Natural killer cell (primary cell): ENCODE measurements around the gene PTBP3. TPM values are rescaled to one million over a fixed set of nuclear protein-coding genes. Genes with fewer than 3 reads are reported as not detected.
"Not testable (repeated sequence)": the region's sequence is repeated elsewhere in the genome, so short reads cannot be mapped to it uniquely, and the experiment has no call there.

Experiments used
- ATAC-seq, 3 donors: fragments of 150-1000 bp in 2 of 3; fragments of 200-7000 bp in 1 of 3; cut with Tn5 transposase; 1 replicate in 1 of 3; 2 replicates in 2 of 3; pipeline ENCODE4 v1.10.0; 2021; ENCODE audit warnings: mild to moderate bottlenecking in 2 of 3, moderate library complexity in 2 of 3
- DNase-seq, 2 donors: peaks; one replicate each; pipeline versions ENCODE4 v3.0.0 to v3.0.0-alpha.2; 2013 to 2021; ENCODE audit warnings: mixed read lengths in 1 of 2
- H3K27ac ChIP-seq: one replicate; pipeline ENCODE4 v1.5.1; 2013; ENCODE audit warnings: mild to moderate bottlenecking, low read length
- H3K27me3 ChIP-seq: one replicate; pipeline ENCODE4 v1.6.1; 2013; ENCODE audit warnings: low read length; ENCODE audit not compliant: control insufficient read depth, insufficient read depth
- H3K36me3 ChIP-seq: one replicate; pipeline ENCODE4 v1.6.1; 2013; ENCODE audit warnings: low read length; ENCODE audit not compliant: control insufficient read depth, insufficient read depth
- H3K4me1 ChIP-seq: one replicate; pipeline ENCODE4 v1.6.1; 2013; ENCODE audit warnings: low read length; ENCODE audit not compliant: control insufficient read depth, insufficient read depth
- H3K4me3 ChIP-seq: one replicate; pipeline ENCODE4 v1.5.1; 2013; ENCODE audit warnings: low read length
- H3K9me3 ChIP-seq: one replicate; pipeline ENCODE4 v1.6.1; 2013; ENCODE audit warnings: low read length; ENCODE audit not compliant: control insufficient read depth, insufficient read depth
- H3K27ac Mint-ChIP-seq, 2 donors: one replicate each; pipeline ENCODE4 v1.8.0; 2022; ENCODE audit warnings: mild to moderate bottlenecking in 2 of 2, mixed read lengths in 2 of 2, moderate library complexity in 1 of 2
- H3K27me3 Mint-ChIP-seq, 2 donors: one replicate each; pipeline ENCODE4 v1.8.0; 2022; ENCODE audit warnings: low read depth in 2 of 2, mixed read lengths in 2 of 2
- H3K36me3 Mint-ChIP-seq: one replicate; pipeline ENCODE4 v1.8.0; 2022; ENCODE audit warnings: mixed read lengths
- H3K4me1 Mint-ChIP-seq, 2 donors: one replicate each; pipeline ENCODE4 v1.8.0; 2022; ENCODE audit warnings: mixed read lengths in 2 of 2
- H3K4me3 Mint-ChIP-seq: one replicate; pipeline ENCODE4 v1.8.0; 2022; ENCODE audit warnings: mild to moderate bottlenecking, moderate library complexity, mixed read lengths
- H3K9me3 Mint-ChIP-seq, 2 donors: one replicate each; pipeline ENCODE4 v1.8.0; 2022; ENCODE audit warnings: mixed read lengths in 2 of 2
- WGBS: methylation state at CpG from one replicate; pipeline ENCODE4 v1.1.7; 2013; ENCODE audit warnings: missing lambda C conversion rate; ENCODE audit not compliant: insufficient coverage; 5-methylcytosine and 5-hydroxymethylcytosine counted together
- intact Hi-C: fragments of 100-400 bp; cut with micrococcal nuclease; formaldehyde crosslinking; loops from one replicate; pipeline ENCODE4 v1.14.2; 2022
- total RNA-seq, 4 donors: library from RNA; stranded (reverse); fragments of 120-200 nt in 1 of 4; gene quantifications; one replicate each; pipeline versions ENCODE4 v1.2.3 to v1.2.4, GENCODE V29; 2013 to 2022
- TF ChIP-seq, protein P1 (sequence below): fragments of 200-600 bp; IDR thresholded peaks from one replicate; pipeline ENCODE4 v1.8.0; 2022; ENCODE audit warnings: antibody characterized with exemption

PTBP3 gene
- total RNA-seq, 3 donors from 2014 or later (not counting 1 experiment from before 2014, with no cell fraction given), result 135 to 156 (median 140) TPM

DNA sequence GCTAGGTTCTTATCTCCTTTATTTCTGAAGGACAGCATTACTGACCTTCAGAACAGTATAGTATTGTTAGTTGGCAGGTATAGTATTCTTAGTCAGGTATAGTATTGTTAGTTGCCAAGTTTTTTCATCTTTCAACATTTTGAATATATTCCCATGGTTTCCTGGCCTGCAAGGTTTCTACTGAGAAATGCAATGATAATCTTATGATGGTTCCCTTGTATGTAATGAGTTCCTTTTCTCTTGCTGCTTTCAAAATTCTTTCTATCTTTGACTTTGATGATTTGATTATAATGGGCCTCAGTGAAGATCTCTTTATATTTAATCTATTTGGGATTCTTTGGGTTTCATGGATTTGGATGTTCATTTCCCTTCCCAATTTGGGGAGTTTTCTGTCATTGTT is 34.0 kb upstream of the PTBP3 start:
- no peak for ATAC-seq
- Mint-ChIP-seq H3K9me3 (no peaks in the 10 kb centered on the region), H3K4me3 (no peak overlapping the region), H3K27ac (no peak overlapping the region), H3K36me3 (no peaks in the 10 kb centered on the region), H3K27me3 (peaks cover 7 to 11% of the 10 kb centered on the region in 2 donors), H3K4me1 (no peaks in the 10 kb centered on the region)
- TF ChIP-seq, protein P1, sequence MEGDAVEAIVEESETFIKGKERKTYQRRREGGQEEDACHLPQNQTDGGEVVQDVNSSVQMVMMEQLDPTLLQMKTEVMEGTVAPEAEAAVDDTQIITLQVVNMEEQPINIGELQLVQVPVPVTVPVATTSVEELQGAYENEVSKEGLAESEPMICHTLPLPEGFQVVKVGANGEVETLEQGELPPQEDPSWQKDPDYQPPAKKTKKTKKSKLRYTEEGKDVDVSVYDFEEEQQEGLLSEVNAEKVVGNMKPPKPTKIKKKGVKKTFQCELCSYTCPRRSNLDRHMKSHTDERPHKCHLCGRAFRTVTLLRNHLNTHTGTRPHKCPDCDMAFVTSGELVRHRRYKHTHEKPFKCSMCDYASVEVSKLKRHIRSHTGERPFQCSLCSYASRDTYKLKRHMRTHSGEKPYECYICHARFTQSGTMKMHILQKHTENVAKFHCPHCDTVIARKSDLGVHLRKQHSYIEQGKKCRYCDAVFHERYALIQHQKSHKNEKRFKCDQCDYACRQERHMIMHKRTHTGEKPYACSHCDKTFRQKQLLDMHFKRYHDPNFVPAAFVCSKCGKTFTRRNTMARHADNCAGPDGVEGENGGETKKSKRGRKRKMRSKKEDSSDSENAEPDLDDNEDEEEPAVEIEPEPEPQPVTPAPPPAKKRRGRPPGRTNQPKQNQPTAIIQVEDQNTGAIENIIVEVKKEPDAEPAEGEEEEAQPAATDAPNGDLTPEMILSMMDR, result no peak
- no peak overlapping the region for H3K27ac ChIP-seq
- no peaks in the 10 kb centered on the region for H3K4me1 ChIP-seq
- H3K36me3 ChIP-seq, result no peaks in the 10 kb centered on the region
- intact Hi-C loops, result no loop called here
- no peaks in the 10 kb centered on the region for H3K27me3 ChIP-seq
- H3K9me3 ChIP-seq, result no peaks in the 10 kb centered on the region
- DNase-seq, result no peak
- no peak overlapping the region for H3K4me3 ChIP-seq

DNA sequence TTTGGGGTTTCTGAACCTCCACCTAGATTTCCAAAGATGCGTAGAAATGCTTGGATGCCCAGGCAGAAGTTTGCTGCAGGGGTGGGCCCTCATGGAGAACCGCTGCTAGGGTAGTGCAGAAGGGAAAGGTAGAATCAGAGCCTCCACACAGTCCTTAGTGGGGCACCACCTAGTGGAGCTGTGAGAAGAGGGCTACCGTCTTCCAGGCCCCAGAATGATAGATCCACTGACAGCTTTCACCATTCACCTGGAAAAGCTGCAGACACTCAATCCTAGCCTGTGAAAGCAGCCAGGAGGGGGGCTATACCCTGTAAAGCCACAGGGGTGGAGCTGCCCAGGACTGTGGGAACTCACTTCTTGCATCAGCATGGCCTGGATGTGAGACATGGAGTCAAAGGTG is 33.2 kb upstream of the PTBP3 start:
- Histone ChIP-seq H3K36me3 (no peaks in the 10 kb centered on the region), H3K9me3 (no peaks in the 10 kb centered on the region), H3K4me3 (no peak overlapping the region), H3K4me1 (no peaks in the 10 kb centered on the region), H3K27ac (no peak overlapping the region), H3K27me3 (no peaks in the 10 kb centered on the region)
- Mint-ChIP-seq H3K4me1 (no peaks in the 10 kb centered on the region), H3K4me3 (no peak overlapping the region), H3K36me3 (no peaks in the 10 kb centered on the region), H3K27me3 (peaks cover 7 to 13% of the 10 kb centered on the region in 2 donors), H3K27ac (no peak overlapping the region), H3K9me3 (no peaks in the 10 kb centered on the region)
- intact Hi-C loops, result no loop called here
- ATAC-seq (no peak), DNase-seq (no peak)
- TF ChIP-seq, protein P1, result no peak
- WGBS, result 95% methylated on average over 3 of the region's 3 CpGs

GRCh38 chr9:112365257-112365656 is 31.8 kb upstream of the PTBP3 start:
- intact Hi-C loops, H3K36me3 ChIP-seq, H3K27me3 ChIP-seq, H3K4me3 Mint-ChIP-seq, H3K27ac Mint-ChIP-seq, H3K4me1 Mint-ChIP-seq, ATAC-seq, DNase-seq, H3K4me1 ChIP-seq, H3K27ac ChIP-seq, H3K9me3 ChIP-seq, H3K36me3 Mint-ChIP-seq, H3K9me3 Mint-ChIP-seq, H3K4me3 ChIP-seq: not testable (repeated sequence)
- WGBS, result 96% methylated on average over 3 of the region's 3 CpGs
- H3K27me3 Mint-ChIP-seq, result peaks cover 7 to 13% of the 10 kb centered on the region in 2 donors

DNA sequence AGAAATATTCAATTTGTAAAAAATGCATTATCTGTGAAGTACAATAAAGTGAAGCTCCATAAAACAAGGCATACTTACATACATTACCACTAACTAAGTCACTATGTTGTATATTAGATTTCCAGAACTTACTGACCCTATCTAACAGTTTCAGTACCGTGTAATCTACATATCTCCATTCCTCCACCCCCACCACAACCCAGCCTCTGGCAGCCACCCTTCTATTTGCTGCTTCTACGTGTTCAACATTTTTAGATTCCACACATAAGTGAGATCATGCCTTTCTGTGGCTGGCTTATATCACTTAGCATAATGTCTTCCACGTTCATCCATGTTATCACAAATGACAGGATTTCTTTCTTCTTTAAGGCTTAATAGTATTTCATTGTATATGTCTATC is 31.3 kb upstream of the PTBP3 start:
- Histone ChIP-seq H3K27me3 (no peaks in the 10 kb centered on the region), H3K9me3 (no peaks in the 10 kb centered on the region), H3K27ac (no peak overlapping the region), H3K36me3 (no peaks in the 10 kb centered on the region), H3K4me3 (no peak overlapping the region), H3K4me1 (no peaks in the 10 kb centered on the region)
- H3K4me1 Mint-ChIP-seq, result no peaks in the 10 kb centered on the region
- no peak overlapping the region for H3K27ac Mint-ChIP-seq
- intact Hi-C loops, result no loop called here
- H3K27me3 Mint-ChIP-seq, result peaks cover 7 to 13% of the 10 kb centered on the region in 2 donors
- H3K36me3 Mint-ChIP-seq, result no peaks in the 10 kb centered on the region
- H3K9me3 Mint-ChIP-seq, result no peaks in the 10 kb centered on the region
- DNase-seq (no peak), ATAC-seq (no peak)
- TF ChIP-seq, protein P1, result no peak
- WGBS, result 91% methylated on average over 2 of the region's 3 CpGs
- no peak overlapping the region for H3K4me3 Mint-ChIP-seq
